Activated CD4-positive, alpha-beta T cell treated with anti-CD3 and anti-CD28 coated beads, Interleukin-2, Interleukin-4, amounts not matched to agents 100 ng/mL and 50 ng/mL, durations not matched to agents 16 hours and 8 hours (primary cell): ENCODE results near the gene CIITA.

Experiments
- DNase-seq: peaks from one replicate; pipeline ENCODE4 v3.0.0-alpha.2; 2020; ENCODE audit warnings: low spot score

The CIITA gene

GRCh38 chr16:10878644-10879501 is 1.9 kb downstream of the CIITA start:
- DNase-seq = peak; percentile 53

GRCh38 chr16:10879681-10880589 is 2.9 kb downstream of the CIITA start:
- DNase-seq = no peak

- DNase-seq = no peak
Measured at GRCh38 chr16:10880594-10881452, 3.8 kb downstream of the CIITA start.

- no peak for DNase-seq
Measured at GRCh38 chr16:10881479-10882030, 4.6 kb downstream of the CIITA start.

GRCh38 chr16:10883004-10883403 is 6.0 kb downstream of the CIITA start:
- DNase-seq = no peak

GRCh38 chr16:10885246-10885645 is 8.2 kb downstream of the CIITA start:
- no peak for DNase-seq

- no peak for DNase-seq
Measured at GRCh38 chr16:10888320-10888937, 11.4 kb downstream of the CIITA start.

- no peak for DNase-seq
Measured at GRCh38 chr16:10889855-10890254, 12.9 kb downstream of the CIITA start.

- DNase-seq = no peak
Measured at GRCh38 chr16:10892782-10893318, 15.8 kb downstream of the CIITA start.

- DNase-seq = no peak
Measured at GRCh38 chr16:10895053-10895946, 18.3 kb downstream of the CIITA start.

- DNase-seq = no peak
Measured at GRCh38 chr16:10896165-10896564, 19.2 kb downstream of the CIITA start.

GRCh38 chr16:10896723-10897122 is 19.7 kb downstream of the CIITA start:
- DNase-seq = no peak

GRCh38 chr16:10897134-10897533 is 20.1 kb downstream of the CIITA start:
- no peak for DNase-seq

- DNase-seq = no peak
Measured at GRCh38 chr16:10902999-10903398, 26.0 kb downstream of the CIITA start.

- no peak for DNase-seq
Measured at GRCh38 chr16:10906482-10906881, 29.5 kb downstream of the CIITA start.

- DNase-seq = no peak
Measured at GRCh38 chr16:10906914-10907756, 30.1 kb downstream of the CIITA start.

GRCh38 chr16:10907757-10908045 is 30.7 kb downstream of the CIITA start:
- no peak for DNase-seq

GRCh38 chr16:10911267-10911666 is 34.3 kb downstream of the CIITA start:
- no peak for DNase-seq

GRCh38 chr16:10916534-10916933 is 39.5 kb downstream of the CIITA start:
- DNase-seq = no peak
